GM19455 (cell line): Measurements from ENCODE around the gene MPPED2.

Experiments used
- ATAC-seq: cut with Tn5 transposase; IDR thresholded peaks from one replicate; pipeline ENCODE4 v1.9.1; 2021; ENCODE audit not compliant: unreplicated experiment

Gene MPPED2

DNA sequence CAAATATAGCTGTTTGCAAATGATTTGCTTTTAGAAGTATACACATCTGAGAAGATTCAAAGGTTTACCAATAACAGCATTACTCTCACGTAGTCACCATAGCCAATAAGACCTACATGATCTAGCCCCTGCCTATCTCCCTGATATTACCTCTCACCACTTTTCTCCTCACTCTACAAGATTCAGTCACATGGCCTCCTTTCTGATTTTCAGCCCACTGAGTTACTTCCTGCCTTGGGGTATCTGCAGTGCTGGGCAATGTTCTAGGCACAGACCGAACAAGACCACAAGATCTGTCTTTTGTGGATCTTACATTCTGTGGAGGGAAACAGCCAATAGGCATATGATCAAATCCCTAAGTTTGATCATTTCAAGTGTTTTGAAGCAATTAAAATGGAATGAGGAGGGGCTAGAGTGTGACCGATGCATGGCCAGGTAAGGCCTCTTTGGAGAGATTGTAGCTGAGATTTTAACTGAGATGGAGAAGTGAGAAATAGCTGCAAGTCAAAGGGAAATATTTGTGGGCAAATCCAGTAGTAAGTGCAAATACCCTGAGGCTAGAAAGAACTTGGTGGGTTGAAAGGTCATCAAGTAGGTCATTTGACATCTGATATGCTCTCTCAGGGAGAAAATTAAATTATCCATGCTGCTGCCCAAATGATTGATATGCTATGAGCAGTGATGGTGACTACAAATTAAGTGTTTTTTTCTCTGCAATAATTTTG is 220.2 kb downstream of the MPPED2 start:
- peak; percentile 64 for ATAC-seq

DNA sequence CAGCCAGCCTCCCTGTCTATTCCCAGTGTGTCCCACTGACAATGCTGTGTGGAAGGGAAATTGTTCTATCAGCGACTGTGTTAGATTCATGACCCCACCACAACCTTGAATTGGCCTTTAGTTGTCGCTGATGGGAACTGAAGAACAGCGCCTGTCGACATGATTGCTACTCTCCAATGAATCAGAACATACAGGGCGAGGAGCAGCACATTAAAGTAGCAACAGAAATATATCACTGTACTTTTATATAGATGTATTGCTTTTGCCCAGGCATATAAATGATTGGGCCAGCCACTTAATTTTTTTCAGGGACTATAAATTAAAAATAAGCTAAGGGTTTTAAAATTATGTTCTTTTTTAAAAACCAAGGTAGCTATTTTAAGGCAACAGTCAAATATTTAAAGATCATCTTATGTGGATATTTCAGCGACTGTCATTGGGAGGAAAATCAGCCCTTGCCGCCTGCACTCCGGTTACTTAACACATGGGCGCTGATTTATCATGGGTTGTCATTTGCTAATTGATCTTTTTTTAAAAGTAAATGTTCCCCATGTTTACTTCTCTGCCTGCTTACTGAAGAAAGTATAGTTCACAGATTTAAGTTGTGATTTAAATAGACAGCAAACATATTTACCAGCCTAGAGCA is 221.2 kb downstream of the MPPED2 start:
- ATAC-seq: no peak

DNA sequence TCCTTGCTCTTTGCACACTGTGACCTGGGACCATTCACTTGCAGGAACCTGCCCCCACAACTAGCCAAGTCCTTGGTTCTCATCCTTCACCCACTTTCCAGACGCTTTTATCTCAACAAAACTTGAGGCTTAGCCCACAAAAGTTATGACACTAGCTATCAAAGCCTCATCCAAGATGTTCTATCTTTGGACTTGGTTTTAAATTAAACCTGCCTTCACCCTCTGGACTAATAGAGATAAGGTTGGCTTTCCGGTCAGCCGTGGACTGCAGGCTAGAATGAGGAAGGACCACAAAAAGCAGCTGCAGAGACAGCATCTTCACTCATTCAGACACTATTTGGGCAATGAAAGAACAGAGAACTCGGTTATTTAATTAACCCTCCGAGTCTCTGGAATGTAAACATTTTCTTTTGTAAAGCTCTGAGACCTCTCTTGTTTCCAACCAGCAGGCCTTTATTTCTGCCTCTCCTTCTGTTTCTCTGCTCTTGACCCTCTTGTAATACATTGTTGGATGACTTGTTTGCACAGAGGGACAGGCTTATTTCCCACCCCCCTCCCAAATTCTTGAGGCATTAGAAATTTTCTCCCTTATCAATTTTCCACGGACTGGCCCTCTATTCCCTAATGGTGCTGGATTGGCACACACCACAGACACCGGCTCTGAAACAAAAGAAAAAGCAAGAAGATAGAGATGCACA is 221.9 kb downstream of the MPPED2 start:
- ATAC-seq: no peak

DNA sequence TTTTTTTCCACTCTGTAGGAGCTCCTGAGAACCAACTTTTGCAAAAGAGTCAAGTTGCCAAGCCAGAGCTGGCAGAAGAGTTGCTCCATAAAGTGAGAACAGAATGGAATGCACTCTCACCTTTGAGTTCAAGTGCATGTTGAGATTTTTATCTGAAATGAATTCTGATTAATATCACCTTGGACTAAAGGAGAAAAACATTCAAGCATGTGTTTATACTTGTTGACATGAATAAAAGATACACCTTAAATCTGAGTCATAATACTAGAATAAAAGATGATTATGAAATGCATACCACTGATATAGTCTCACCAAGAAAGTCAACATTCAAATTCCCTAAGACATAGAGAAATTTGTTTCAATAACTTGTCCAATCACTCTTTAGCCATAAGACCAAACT is 225.4 kb downstream of the MPPED2 start:
- no peak for ATAC-seq
